Colonic mucosa (tissue), 4 donors: ENCODE measurements around the gene PNPLA7. TPM values are rescaled to one million over a fixed set of nuclear protein-coding genes. Genes with fewer than 3 reads are reported as not detected.

Experiments
- DNase-seq: peaks from one replicate; pipeline ENCODE4 v3.0.0-alpha.2; 2020
- H3K27ac ChIP-seq: fragments of 200-600 bp; one replicate; pipeline ENCODE4 v1.8.0; 2021
- H3K27me3 ChIP-seq: fragments of 200-600 bp; one replicate; pipeline ENCODE4 v1.8.0; 2021
- H3K36me3 ChIP-seq: fragments of 200-600 bp; one replicate; pipeline ENCODE4 v1.8.0; 2021
- H3K4me1 ChIP-seq: fragments of 200-600 bp; one replicate; pipeline ENCODE4 v1.8.0; 2021; ENCODE audit warnings: mild to moderate bottlenecking
- H3K4me3 ChIP-seq: fragments of 200-600 bp; one replicate; pipeline ENCODE4 v1.8.0; 2021
- H3K9ac ChIP-seq, 2 donors: one replicate each; pipeline ENCODE4 v1.7.0; 2013; ENCODE audit warnings: control low read depth in 2 of 2, low read depth in 2 of 2, low read length in 2 of 2
- H3K9me3 ChIP-seq: fragments of 200-600 bp; one replicate; pipeline ENCODE4 v1.8.0; 2021
- CTCF ChIP-seq: fragments of 200-600 bp; IDR thresholded peaks from one replicate; pipeline ENCODE4 v1.8.0; 2022; ENCODE audit warnings: antibody characterized with exemption, mild to moderate bottlenecking
- intact Hi-C: fragments of 100-400 bp; cut with DNase I; formaldehyde crosslinking; loops from one replicate; pipeline ENCODE4 v1.14.1; 2022
- total RNA-seq, 2 donors: library from RNA; stranded (reverse); fragmentation: NEBNext Ultra II Directional in 1 of 2; extraction: Animal tissue kit (Norgen Biotek cat#: 25700) in 1 of 2; gene quantifications; one replicate each; pipeline ENCODE4 v1.2.1, GENCODE V29; 2021
- donor health status: healthy.
- donor health status: DM: no; HTN: no; CAD: no.
- donor health status: DM: no; HTN: no; CAD: no.

The PNPLA7 gene
- total RNA-seq, 2 donors from 2014 or later = 6.1 to 7.1 TPM

DNA sequence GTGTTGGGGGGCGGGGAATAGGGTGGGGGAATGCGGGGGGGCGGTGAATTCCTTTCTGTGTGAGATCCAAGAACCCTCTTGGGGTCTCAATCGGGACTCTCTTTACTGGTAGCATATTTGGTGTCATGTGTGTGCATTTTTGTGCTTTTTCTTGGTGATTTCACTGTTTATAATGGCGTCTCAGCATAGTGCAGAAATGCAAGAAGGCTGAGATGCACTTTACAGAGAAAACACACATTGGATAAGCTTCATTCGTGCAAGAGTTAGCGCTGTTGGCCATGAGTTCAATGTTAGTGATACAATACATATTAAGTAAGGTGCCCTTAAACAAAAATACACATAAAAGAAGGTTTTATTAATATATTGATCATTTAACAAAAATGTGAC is 108.3 kb downstream of the PNPLA7 start:
- Histone ChIP-seq H3K27ac (no peak overlapping the region), H3K9ac (no peak overlapping the region), H3K36me3 (no peaks in the 10 kb centered on the region), H3K4me3 (peak overlapping the region; percentile 44), H3K4me1 (peaks cover 11% of the 10 kb centered on the region), H3K9me3 (no peaks in the 10 kb centered on the region), H3K27me3 (no peaks in the 10 kb centered on the region)
- no peak for TF ChIP-seq CTCF
- intact Hi-C loops = no loop called here
- DNase-seq = no peak

- Histone ChIP-seq H3K9ac (no peak within 1 kb of the TSS), H3K27ac (no peak within 1 kb of the TSS), H3K4me3 (peak within 1 kb of the TSS; percentile 44), H3K4me1 (peaks cover 15% of the 10 kb centered on the region), H3K27me3 (no peaks in the 10 kb centered on the region), H3K9me3 (no peaks in the 10 kb centered on the region), H3K36me3 (no peaks in the 10 kb centered on the region)
- peak; percentile 88 for DNase-seq
- TF ChIP-seq CTCF = no peak
- intact Hi-C loops = no loop called here
These were observed 108.8 kb downstream of the PNPLA7 start, which contains the start of gene ENTPD8 for GRCh38 chr9:137441289-137441934. Gene ENTPD8, minus strand, starts transcription at chr9:137441357. Its CDS starts 3,072 bp downstream, at chr9:137438285.

DNA sequence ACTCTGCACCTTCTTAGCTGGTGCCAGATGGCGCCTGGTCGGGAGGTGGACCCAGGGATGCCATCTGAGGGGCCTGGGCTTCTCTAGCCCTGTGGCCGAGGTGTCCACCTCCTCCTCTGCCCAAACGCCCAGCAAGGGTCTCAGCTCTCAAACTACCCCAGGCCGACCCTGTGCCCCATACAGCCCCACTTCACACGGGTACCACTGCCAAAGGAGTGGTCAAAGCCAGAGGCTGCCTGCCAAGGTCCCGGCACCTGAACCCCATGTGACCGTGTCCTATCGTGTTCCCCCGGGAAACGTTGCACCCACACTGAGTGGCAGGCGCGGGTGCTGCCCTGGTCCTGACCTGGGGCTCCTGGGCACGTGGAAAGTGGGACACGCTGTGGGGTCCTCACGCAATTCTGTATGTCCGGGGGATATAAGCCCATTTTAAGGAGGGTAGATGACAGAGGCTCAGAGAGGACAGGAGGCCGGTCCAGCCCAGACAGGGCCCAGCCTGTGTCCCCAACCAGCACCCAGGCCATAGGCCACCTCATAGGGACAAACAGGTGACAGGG is 111.0 kb downstream of the PNPLA7 start:
- Histone ChIP-seq H3K4me3 (no peak overlapping the region), H3K9me3 (no peaks in the 10 kb centered on the region), H3K27ac (no peak overlapping the region), H3K9ac (peak overlapping the region in 1 of 2 donors; percentile 50), H3K36me3 (no peaks in the 10 kb centered on the region), H3K4me1 (peaks cover 16% of the 10 kb centered on the region), H3K27me3 (no peaks in the 10 kb centered on the region)
- DNase-seq = no peak
- TF ChIP-seq CTCF = no peak
- intact Hi-C loops = no loop called here

GRCh38 chr9:137438591-137439157 is 111.5 kb downstream of the PNPLA7 start:
- no peak for DNase-seq
- no peak for TF ChIP-seq CTCF
- Histone ChIP-seq H3K27ac (no peak overlapping the region), H3K4me3 (no peak overlapping the region), H3K9ac (no peak overlapping the region), H3K9me3 (no peaks in the 10 kb centered on the region), H3K27me3 (no peaks in the 10 kb centered on the region), H3K4me1 (peaks cover 16% of the 10 kb centered on the region), H3K36me3 (no peaks in the 10 kb centered on the region)
- intact Hi-C loops = no loop called here

DNA sequence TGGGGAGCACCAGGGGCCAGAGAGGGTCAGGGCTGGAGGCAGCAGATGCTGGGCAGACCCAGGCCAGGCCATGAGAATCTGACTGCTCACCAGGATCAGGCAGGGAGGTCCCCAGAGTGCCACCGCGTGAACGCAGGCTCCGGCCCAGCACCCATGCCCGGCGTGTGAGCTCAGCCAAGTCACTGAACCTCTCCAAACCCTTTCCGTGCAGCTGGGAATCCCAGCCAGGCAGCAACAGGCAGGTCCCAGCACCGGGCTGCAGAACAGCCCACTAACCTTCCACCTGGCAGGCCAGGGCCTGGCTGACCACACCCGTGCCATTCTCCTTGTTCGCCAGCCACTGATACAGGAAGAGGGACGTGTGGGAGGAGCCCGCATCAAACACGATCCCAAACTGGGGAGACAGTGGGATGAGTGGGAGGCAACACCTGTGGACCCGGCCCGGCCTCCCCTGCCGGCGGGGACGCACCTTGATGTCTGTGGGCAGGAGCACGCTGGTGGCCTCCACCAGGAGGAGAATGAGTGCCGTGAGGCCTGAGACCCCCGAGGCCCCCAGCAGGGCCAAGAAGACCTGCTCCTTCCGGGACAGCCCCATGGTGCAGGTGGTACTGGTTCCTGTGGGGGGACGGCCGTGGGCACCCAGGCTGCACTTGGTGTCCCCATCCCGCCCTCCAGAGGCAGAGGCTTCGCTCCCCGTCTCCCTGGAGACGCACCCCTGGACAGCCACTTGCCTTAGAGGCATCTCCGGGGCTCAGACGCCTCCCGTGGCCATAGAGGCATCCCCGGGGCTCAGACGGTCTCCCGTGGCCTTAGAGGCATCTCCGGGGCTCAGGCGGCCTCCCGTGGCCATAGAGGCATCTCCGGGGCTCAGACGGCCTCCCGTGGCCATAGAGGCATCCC is 112.3 kb downstream of the PNPLA7 start:
- intact Hi-C loops = no loop called here
- H3K27me3 ChIP-seq = no peaks in the 10 kb centered on the region

More for the DNA sequence above, 112.3 kb downstream of the PNPLA7 start:
- Histone ChIP-seq H3K27ac (peak overlapping the region; percentile 44), H3K36me3 (no peaks in the 10 kb centered on the region), H3K4me3 (no peak overlapping the region), H3K4me1 (peaks cover 16% of the 10 kb centered on the region), H3K9ac (peak overlapping the region in 1 of 2 donors; percentile 63), H3K9me3 (no peaks in the 10 kb centered on the region)
- DNase-seq = no peak
- no peak for TF ChIP-seq CTCF
